SIG-M5 (cell line): ENCODE measurements around the gene GMPPA.

ENCODE experiments used
- DNase-seq: peaks from one replicate; lab custom pipeline; 2025; lab: John Stamatoyannopoulos, UW

GMPPA gene

DNA sequence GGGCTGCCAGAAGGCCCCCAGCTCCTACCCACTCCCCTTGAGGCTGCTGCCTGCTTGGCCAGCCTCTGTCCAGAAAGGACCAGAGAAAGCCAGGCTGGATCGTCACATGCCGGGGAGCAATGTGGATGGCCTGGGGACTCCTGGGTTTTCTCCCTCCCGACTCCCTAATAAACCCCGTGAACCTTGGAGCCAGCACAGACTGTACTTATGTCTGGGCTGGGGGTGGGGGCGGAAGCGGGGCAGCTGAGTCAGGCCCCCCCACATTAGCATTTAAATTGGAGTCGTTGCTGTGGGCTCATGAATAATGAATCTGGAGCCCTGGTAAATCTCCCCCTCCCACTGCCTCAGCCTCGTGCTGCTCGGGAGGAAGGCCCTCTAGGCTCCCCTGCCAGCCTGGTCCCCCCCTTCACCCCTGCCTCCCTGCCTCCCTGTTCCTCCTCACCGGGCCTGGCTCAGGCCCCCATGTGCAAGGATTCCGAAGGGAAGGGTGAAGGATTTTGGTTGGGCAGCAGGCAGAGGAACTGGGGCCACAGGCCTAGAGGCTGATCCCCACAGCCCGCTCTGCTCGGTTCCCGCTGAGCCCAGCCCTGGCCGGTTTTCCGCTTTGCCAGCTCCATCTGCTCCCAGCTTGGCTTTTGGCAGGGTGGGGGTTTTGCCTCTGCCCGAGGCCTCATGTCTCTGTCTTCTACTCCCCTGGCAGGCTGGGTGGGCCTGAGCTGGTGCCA lies 8.3 kb downstream of the GMPPA start:
- no peak for DNase-seq

DNA sequence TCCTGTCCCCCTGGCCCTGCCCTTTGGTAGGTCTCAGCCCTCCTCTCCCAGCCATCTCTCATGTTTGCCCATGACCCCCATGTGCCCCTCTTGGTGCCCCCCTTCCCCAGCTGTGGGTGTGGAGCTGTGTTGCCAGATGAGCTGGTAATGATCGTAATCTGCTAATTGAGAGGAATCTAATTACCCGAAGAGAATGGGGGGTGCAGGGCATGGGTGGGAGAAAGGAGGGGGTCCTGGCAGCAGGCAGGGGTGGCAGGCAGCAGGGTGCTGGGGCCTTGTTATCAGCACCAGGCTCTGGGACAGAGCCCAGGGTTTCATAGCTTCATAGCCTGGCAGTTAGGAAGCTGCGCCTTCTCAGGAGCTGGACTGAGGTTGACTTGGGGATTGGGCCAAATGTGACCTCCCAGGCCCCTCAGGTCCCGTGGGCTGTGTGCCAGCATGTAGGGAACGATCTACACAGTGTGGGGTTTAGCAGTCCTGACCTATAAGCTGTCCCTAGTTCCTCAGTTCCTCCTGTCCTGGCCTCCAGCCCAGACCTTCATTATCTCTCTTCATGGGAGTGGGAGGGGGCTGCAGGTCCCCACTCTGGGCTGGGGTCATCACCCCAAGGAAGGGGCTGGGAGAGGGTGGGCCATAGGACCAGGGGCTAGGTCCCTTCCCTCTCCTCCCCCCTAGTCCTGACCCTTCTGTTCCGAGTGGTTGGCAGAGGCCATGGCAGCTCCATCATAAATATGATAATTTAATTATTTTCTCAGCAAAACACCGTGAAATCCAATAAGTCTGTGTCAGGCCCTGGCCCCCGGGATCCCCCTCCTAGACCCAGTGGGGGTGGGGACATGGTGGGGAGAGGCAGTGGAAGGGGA lies 9.1 kb downstream of the GMPPA start:
- DNase-seq = no peak

DNA sequence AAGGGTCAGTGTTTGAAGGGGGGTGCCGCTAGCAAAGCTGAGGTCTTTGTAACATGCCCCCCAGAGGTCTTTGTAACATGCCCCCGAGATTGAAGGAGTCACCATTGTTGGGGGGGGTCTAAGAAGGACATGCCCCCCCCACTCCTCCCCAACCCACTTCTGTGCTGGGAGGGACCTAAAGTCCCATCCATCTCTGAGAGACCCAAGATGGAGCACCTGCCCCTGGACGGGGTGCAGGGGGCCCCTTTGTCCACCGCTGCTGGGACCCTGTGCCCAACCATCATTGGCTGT lies 9.7 kb downstream of the GMPPA start:
- no peak for DNase-seq

- no peak for DNase-seq
Observed at GRCh38 chr2:219508971-219509779, 10.5 kb downstream of the GMPPA start.

DNA sequence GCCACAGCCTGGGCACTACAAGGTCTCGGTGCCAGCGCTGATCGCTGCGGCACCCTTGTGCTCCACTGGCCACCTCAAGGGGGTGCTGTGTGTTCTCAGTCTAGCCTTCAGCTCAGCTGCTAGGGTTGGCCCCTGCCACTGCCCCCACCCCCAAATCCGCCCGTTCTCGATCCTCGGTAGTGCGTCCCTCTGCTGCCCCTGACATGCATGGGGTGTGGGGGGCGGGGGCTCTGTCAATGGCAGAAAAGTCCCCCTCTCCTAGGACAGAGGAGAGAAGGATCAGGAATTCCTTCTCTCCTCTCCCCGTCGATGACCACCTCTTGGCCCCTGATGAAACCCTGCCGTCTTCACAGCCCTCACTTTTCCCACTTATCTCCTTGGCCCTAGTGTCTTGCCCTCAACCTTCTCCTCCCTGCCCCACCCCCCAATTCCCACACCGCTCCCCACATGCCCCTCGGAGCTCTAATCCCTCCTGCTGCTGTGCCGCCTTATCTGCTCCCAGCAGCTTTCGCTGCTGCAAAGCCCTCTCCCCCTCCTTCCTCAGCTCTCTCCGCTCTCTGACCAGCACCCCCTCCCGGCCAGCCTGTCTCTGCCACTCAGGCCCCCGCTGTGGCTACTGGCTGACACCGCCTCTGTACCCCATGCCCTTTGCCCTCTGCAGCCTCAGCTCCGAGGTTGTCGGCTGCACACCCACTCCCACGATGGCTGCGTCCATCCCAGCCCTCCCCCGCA lies 11.3 kb downstream of the GMPPA start:
- no peak for DNase-seq

GRCh38 chr2:219510512-219511135 lies 11.9 kb downstream of the GMPPA start:
- no peak for DNase-seq

DNA sequence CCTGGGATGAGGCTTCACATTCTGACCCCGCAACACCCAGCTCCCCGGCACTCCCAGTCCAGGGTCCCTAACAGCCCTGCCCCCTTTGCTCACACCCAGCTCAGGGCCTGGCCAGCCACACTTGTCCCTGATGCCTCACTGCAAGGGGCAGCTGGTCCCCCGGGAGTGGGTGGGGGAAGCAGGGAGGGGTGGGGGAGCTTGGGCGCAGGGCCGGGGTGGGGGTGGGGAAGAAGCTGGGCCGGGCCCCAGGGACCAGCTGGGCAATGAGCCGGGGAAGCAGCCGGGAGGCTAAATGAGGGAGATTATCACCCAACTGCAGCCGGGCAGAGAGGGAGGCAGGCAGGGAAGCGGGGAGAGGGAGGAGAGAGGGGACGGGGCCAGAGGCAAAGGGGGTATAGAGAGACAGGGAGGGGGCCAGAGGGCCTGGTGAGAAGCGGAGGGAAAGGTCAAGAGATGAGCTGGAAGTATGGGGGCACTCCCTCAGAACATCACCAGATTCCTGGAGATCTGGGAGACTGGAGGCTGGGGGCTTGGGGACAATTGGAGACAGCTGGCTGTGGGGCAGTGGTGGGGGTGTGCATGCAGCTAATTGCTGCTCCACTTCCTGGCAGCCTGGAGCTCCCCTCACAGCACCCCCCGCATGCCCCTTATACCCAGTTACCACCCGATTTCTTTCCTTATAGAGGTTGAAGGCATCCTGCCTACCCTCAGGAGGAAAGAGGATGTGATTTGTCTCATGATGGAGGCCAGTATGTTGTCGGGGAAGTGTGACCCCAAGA lies 13.0 kb downstream of the GMPPA start:
- no peak for DNase-seq

GRCh38 chr2:219512524-219513216 lies 14.0 kb downstream of the GMPPA start:
- no peak for DNase-seq

GRCh38 chr2:219513787-219514186 lies 15.1 kb downstream of the GMPPA start:
- no peak for DNase-seq

GRCh38 chr2:219514196-219514761 lies 15.6 kb downstream of the GMPPA start, which contains the start of gene ASIC4:
TSS of gene ASIC4 (plus strand) at chr2:219514482. CDS start at chr2:219514725, 243 bp downstream.
- no peak for DNase-seq

DNA sequence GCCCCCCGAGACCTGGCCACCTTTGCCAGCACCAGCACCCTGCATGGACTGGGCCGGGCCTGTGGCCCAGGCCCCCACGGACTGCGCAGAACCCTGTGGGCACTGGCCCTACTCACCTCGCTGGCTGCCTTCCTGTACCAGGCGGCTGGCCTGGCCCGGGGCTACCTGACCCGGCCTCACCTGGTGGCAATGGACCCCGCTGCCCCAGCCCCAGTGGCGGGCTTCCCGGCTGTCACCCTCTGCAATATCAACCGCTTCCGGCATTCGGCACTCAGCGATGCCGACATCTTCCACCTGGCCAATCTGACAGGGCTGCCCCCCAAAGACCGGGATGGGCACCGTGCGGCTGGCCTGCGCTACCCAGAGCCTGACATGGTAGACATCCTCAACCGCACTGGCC lies 16.1 kb downstream of the GMPPA start:
- no peak for DNase-seq

DNA sequence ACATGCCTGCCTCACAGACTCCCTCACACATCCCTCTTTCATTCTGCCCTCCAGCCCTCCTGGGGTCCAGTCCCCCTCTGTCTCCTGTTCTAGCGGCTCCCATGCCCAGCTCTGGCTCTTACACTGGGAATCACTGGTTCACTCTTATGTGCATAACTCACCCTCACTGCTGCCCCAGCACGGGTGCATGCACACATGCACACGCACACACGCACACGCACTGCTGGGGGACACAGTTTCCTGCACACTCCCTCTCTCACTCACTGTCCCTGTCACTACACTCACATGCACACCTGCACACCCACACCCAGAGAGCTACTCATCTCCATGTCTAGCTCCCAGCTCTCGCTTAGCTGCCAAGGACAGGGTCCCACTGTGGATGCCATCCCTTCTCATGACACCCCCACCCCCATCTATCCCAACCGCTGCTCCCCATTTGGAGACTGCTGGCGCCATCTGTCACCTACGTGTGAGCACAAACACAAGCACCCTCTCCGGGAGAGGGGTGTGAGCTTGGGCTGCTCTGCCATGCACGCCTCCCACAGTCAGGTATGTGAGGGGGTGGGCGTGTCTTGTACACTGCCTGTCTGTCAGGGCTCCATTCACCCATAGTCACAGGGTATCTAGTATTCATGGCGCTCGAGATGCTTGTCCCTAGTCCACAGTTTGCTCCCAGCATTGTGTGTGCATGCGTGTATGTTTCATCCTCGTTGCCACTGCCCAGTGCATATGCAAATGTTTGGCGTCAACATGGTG lies 17.4 kb downstream of the GMPPA start:
- no peak for DNase-seq

DNA sequence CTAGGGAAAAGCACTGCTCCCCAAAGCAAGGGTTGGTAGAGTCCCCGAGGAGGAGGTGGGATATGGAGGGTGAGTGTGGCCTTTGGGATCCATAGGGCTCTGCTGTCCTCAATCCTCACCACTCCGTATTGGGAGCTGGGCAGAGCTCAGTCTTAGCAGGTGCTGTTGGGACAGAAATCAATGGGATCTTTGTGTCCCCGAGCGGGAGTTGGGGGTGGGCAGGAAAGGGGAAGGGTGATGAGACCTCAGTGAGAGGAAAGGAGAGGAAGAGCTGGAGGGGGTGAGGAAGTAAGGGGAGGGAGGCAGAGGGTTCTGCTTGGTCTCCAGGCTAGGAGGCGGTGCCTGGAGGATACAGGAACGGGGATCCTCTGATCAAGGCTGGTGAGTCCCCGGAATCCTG lies 18.2 kb downstream of the GMPPA start:
- DNase-seq = no peak

- no peak for DNase-seq
Observed at GRCh38 chr2:219517954-219518778, 19.5 kb downstream of the GMPPA start.

- no peak for DNase-seq
Observed at GRCh38 chr2:219519526-219519916, 20.8 kb downstream of the GMPPA start.

DNA sequence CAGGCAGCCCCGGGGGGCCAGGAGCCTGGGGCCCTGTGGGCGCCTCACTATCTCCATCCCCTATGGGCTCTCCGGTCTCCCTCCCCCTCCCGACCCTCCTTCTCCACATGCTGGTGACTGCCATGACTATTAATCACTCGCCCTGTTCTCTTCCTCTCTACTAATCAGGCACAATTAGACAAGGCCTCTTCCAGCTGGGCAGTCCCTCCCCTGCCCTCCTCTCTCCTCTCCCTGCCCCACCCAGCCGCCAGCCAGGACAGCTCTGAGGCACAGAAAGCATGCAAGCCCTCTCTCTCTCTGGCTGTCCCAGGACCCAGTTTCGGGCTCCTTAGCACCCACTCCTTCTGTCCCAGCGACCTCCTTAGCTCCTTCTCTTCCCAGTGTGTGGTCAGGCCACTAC lies 21.4 kb downstream of the GMPPA start:
- DNase-seq = no peak

DNA sequence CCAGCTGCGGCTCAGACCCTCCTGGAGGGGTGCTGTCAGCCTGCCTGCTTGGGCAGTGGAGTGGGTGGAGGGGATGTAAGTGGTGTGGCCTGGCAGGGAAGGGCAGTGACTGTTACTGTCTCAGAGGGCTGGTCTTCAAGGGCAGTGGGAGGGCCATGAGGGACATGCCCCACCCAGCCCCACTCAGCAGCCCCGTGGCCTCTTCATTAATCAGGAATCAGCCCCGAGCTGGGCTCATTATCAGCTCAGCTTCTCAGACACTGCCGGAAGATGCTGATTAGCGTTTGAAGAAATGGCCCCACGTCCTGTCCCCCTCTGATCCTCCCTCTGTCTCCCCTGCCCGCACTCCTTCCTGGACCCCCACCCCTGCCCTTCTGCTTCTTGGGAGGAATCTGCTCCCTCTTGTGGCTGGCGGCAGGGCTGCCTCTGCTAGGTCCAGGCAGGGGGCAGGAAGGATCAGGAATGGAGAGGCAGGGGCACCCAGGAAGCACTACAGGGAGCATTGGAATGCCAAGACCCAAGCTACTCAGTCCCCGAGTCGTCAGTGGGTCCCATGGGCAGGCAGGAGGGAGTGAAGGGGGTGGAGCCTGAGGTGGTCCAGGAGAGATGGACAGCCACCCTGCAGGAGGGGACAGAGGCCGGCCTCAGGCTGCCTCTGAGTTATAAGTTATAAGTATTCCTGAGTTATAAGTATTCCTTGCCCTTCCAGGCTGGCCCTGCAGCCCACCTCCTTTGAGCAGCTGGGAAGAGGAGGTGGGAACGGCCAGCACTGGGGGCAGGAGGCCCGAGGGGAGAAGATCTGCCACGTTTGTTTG lies 22.6 kb downstream of the GMPPA start:
- DNase-seq = no peak
